Measurements from ENCODE around the gene HERPUD2.
A peak's percentile ranks its signal among the peaks of the same experiment; 100 is the strongest.
"Not testable (repeated sequence)": the region's sequence is repeated elsewhere in the genome, so short reads cannot be mapped to it uniquely, and the experiment has no call there.

HERPUD2 gene

DNA sequence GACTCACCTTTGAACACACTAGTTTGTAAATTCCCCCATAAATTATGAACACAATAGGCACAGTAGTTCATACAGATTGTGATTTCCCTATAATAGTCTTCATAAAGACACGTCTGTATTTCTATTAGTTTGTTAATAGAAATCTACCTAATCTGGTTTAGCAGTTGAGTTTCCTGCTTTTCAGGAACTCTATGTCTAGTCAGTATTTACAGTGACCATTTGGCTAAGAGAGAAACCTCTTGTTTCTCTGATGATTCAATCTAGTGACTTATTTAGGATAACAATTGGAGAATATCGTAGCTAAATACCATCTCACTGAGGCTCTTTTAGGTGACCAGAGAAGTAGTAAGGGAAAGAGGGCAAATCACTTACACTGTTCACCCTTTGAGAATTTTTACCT, 5.9 kb upstream of the HERPUD2 start:
- peaks cover 19% of the 10 kb centered on the region for H3K9me3 Mint-ChIP-seq
- H3K27ac Mint-ChIP-seq = no peak overlapping the region
- peaks cover 18% of the 10 kb centered on the region for H3K36me3 Mint-ChIP-seq (ENCODE audit: low read depth)
- TF ChIP-seq, protein P1, sequence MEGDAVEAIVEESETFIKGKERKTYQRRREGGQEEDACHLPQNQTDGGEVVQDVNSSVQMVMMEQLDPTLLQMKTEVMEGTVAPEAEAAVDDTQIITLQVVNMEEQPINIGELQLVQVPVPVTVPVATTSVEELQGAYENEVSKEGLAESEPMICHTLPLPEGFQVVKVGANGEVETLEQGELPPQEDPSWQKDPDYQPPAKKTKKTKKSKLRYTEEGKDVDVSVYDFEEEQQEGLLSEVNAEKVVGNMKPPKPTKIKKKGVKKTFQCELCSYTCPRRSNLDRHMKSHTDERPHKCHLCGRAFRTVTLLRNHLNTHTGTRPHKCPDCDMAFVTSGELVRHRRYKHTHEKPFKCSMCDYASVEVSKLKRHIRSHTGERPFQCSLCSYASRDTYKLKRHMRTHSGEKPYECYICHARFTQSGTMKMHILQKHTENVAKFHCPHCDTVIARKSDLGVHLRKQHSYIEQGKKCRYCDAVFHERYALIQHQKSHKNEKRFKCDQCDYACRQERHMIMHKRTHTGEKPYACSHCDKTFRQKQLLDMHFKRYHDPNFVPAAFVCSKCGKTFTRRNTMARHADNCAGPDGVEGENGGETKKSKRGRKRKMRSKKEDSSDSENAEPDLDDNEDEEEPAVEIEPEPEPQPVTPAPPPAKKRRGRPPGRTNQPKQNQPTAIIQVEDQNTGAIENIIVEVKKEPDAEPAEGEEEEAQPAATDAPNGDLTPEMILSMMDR (IDR thresholded peaks at IDR 0.05) = no peak
- peaks cover 7% of the 10 kb centered on the region for H3K4me1 Mint-ChIP-seq
- peaks cover 6% of the 10 kb centered on the region for H3K27me3 Mint-ChIP-seq (ENCODE audit: low read depth, poor library complexity)
- H3K4me3 Mint-ChIP-seq = no peak overlapping the region
- DNase-seq = no peak

DNA sequence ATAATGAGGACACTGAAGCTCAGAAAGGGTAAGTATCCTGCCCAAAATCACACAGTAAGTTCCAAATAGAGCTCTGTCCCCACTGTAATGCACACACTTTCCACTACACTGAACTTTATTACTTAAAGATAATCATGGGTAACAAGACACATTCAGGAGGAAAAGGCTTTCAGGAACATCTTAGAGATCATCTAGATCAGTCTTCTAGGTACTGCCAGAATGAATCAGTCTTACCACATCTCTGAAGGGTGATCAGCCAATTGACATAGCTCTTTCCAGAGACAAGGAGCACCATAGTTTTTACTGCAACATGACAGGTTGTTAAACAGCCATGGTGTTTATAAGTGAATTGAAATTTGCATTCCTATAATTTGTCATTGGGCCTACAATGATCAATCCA, 5.4 kb upstream of the HERPUD2 start:
- peaks cover 6% of the 10 kb centered on the region for H3K27me3 Mint-ChIP-seq (ENCODE audit: low read depth, poor library complexity)
- no peak for DNase-seq
- no peak overlapping the region for H3K27ac Mint-ChIP-seq
- TF ChIP-seq, protein P1 (IDR thresholded peaks at IDR 0.05) = no peak
- peaks cover 24% of the 10 kb centered on the region for H3K9me3 Mint-ChIP-seq
- H3K36me3 Mint-ChIP-seq (ENCODE audit: low read depth) = peaks cover 23% of the 10 kb centered on the region
- peaks cover 12% of the 10 kb centered on the region for H3K4me1 Mint-ChIP-seq
- no peak overlapping the region for H3K4me3 Mint-ChIP-seq

DNA sequence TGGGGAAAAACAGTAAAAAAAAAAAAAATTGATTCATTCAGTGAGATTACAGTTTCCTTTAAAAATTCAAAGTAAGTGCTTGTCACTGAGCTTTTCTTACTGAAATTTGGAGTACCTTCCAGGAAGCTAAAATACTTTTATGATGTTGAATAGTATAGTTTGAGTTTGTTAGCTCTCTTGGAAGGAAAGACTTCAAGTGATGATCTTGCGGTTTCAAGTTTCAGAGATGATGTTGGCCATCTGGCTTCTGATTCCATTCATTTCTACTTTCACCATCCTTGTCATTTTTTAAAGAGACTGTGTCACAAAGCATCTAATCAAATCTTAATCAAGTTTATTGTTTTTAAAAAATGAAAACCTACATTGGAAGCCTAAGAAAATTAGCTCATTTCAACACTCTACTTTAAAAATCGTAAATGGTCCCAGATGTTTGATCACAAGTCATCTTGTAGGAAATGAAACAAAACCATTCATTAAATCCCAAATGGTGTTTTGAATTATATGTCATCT, 4.9 kb upstream of the HERPUD2 start:
- H3K36me3 Mint-ChIP-seq (ENCODE audit: low read depth) = peaks cover 23% of the 10 kb centered on the region
- H3K4me1 Mint-ChIP-seq = peaks cover 14% of the 10 kb centered on the region
- peaks cover 6% of the 10 kb centered on the region for H3K27me3 Mint-ChIP-seq (ENCODE audit: low read depth, poor library complexity)
- H3K4me3 Mint-ChIP-seq = no peak overlapping the region
- no peak overlapping the region for H3K27ac Mint-ChIP-seq
- TF ChIP-seq, protein P1 (IDR thresholded peaks at IDR 0.05) = no peak
- no peak for DNase-seq
- peaks cover 26% of the 10 kb centered on the region for H3K9me3 Mint-ChIP-seq

DNA sequence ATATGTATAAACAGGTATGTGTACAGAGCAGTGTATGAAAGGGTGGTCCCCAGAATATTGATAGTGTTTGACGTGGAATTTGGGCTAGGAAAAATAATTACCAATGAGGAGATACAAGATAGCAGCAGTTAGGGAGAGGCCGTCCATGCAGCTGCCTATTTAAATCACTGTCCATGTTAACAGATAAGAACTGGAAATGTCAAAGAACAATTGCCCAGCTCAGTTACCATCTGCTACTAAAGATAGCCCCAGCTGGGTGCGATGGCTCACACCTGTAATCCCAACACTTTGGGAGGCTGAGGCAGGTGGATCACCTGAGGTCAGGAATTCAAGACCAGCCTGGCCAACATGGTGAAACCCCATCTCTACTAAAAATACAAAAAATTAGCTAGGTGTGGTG, 3.4 kb upstream of the HERPUD2 start:
- not testable (repeated sequence) for H3K27ac Mint-ChIP-seq; DNase-seq; H3K27me3 Mint-ChIP-seq (ENCODE audit: low read depth, poor library complexity); H3K4me3 Mint-ChIP-seq
- Mint-ChIP-seq H3K36me3 (ENCODE audit: low read depth) (peaks cover 32% of the 10 kb centered on the region), H3K9me3 (peaks cover 34% of the 10 kb centered on the region), H3K4me1 (peaks cover 23% of the 10 kb centered on the region)

DNA sequence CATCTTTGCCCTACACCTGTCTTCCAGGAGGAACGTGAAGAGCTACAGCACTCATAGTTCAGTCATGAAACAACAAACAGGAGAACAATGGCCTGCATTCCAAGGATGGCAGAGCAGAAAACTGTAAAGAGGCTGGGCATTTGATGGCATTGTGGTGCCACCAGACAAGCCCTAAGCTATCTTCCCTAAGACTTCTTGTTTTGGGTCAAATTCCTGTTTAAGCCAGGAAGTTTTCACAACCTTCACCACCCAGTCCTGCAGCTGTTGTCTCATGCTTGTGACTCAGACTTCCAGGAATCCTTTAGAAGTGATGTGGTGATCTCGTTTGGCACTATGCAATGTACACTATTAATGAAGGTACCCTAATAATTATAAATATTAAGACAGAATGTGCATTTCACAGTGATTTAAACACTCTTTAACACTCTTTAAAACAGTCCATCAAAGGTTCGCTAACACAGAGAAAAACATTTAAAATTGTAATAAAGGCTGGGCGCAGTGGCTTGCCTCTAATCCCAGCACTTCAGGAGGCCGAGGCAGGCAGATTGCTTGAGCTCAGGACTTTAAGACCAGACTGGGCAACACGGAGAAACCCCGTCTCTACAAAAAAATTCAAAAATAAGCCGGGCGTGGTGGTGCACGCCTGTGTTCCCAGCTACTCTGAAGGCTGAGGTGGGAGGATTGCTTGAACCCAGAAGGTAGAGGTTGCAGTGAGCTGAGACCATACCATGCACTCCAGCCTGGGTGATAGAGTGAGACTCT, 2.7 kb upstream of the HERPUD2 start:
- Mint-ChIP-seq H3K36me3 (ENCODE audit: low read depth) (peaks cover 39% of the 10 kb centered on the region), H3K4me3 (peak overlapping the region; percentile 93), H3K27ac (no peak overlapping the region), H3K9me3 (peaks cover 42% of the 10 kb centered on the region), H3K27me3 (ENCODE audit: low read depth, poor library complexity) (peaks cover 4% of the 10 kb centered on the region), H3K4me1 (peaks cover 31% of the 10 kb centered on the region)
- TF ChIP-seq, protein P1 (IDR thresholded peaks at IDR 0.05) = no peak
- DNase-seq = no peak

DNA sequence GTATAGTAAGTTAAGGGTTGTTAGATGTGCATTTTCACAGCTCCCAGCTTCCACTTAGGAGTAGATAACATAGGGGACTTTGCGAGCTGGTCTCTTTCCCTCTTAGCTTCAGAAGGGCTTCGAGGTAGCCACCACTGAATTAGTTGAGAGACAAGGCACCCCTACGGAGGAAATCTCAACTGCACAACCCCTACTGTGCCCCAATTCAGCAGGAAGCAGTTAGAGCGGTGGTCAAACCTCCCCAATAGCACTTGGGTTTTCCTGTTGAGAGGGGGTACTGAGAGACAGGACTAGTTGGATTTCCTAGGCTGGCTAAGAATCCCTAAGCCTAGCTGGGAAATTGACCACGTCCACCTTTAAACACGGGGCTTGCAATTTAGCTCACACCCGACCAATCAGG, 1.1 kb upstream of the HERPUD2 start:
- H3K4me1 Mint-ChIP-seq = peaks cover 47% of the 10 kb centered on the region
- DNase-seq = no peak

More for the DNA sequence above, 1.1 kb upstream of the HERPUD2 start:
- no peak overlapping the region for H3K27ac Mint-ChIP-seq
- TF ChIP-seq, protein P1 (IDR thresholded peaks at IDR 0.05) = no peak
- peak overlapping the region; percentile 93 for H3K4me3 Mint-ChIP-seq
- peaks cover 4% of the 10 kb centered on the region for H3K27me3 Mint-ChIP-seq (ENCODE audit: low read depth, poor library complexity)
- H3K9me3 Mint-ChIP-seq = peaks cover 58% of the 10 kb centered on the region
- peaks cover 56% of the 10 kb centered on the region for H3K36me3 Mint-ChIP-seq (ENCODE audit: low read depth)

All from nephron progenitor cell (in vitro differentiated cells).